Measurements from ENCODE around the gene BRAF. TPM values are rescaled to one million over a fixed set of nuclear protein-coding genes. Genes with fewer than 3 reads are reported as not detected.

Gene BRAF
- total RNA-seq, 2 donors from 2014 or later: 45.7 to 46.7 TPM

GRCh38 chr7:140873434-140873833 is 51.3 kb downstream of the BRAF start:
- Histone ChIP-seq H3K27me3 (ENCODE audit: control insufficient read depth, insufficient read depth, low read length, poor library complexity, severe bottlenecking) (no peaks in the 10 kb centered on the region), H3K9me3 (ENCODE audit: control insufficient read depth, low read length) (peaks cover 6% of the 10 kb centered on the region), H3K36me3 (ENCODE audit: control insufficient read depth, insufficient read depth, low read length) (no peaks in the 10 kb centered on the region), H3K4me1 (ENCODE audit: control insufficient read depth, insufficient read depth, low read length) (no peaks in the 10 kb centered on the region), H3K4me3 (ENCODE audit: low read length) (no peak overlapping the region), H3K27ac (ENCODE audit: low read depth, low read length) (no peak overlapping the region), H3K9ac (ENCODE audit: extremely low read depth, low read length, poor library complexity, severe bottlenecking) (no peak overlapping the region)
- Mint-ChIP-seq H3K4me1 (peaks cover 8% of the 10 kb centered on the region), H3K27me3 (ENCODE audit: insufficient read depth) (no peaks in the 10 kb centered on the region), H3K36me3 (ENCODE audit: low read depth) (peaks cover 14% of the 10 kb centered on the region), H3K4me3 (no peak overlapping the region), H3K27ac (peak overlapping the region; percentile 23), H3K9me3 (peaks cover 5% of the 10 kb centered on the region)
- WGBS, 2 experiments (ENCODE audit: insufficient coverage in 1 of 2, insufficient read length in 1 of 2): 95 to 100% methylated on average over 2 to 4 of the region's 4 CpGs
- DNase-seq: no peak
- TF ChIP-seq CTCF (conservative IDR thresholded peaks at IDR 0.05): no peak

GRCh38 chr7:140870003-140870402 is 54.7 kb downstream of the BRAF start:
- H3K4me1 Mint-ChIP-seq: peaks cover 2% of the 10 kb centered on the region
- H3K27me3 Mint-ChIP-seq (ENCODE audit: insufficient read depth): no peaks in the 10 kb centered on the region
- WGBS, 2 experiments (ENCODE audit: insufficient coverage in 1 of 2, insufficient read length in 1 of 2): 90% methylated on average over 1 of the region's 1 CpG; no CpG with 5 or more reads in 1 of the 2 experiments

GRCh38 chr7:140869430-140869829 is 55.3 kb downstream of the BRAF start:
- no peak overlapping the region for H3K27ac Mint-ChIP-seq
- DNase-seq: no peak
- WGBS, 2 experiments (ENCODE audit: insufficient coverage in 1 of 2, insufficient read length in 1 of 2): 93 to 95% methylated on average over 8 of the region's 8 CpGs

More at GRCh38 chr7:140870003-140870402, 54.7 kb downstream of the BRAF start:
- H3K9me3 Mint-ChIP-seq: no peaks in the 10 kb centered on the region
- H3K36me3 ChIP-seq (ENCODE audit: control insufficient read depth, insufficient read depth, low read length): no peaks in the 10 kb centered on the region
- H3K9ac ChIP-seq (ENCODE audit: extremely low read depth, low read length, poor library complexity, severe bottlenecking): no peak overlapping the region
- peaks cover 13% of the 10 kb centered on the region for H3K36me3 Mint-ChIP-seq (ENCODE audit: low read depth)
- H3K4me3 ChIP-seq (ENCODE audit: low read length): no peak overlapping the region
- no peak overlapping the region for H3K27ac Mint-ChIP-seq
- H3K4me3 Mint-ChIP-seq: no peak overlapping the region
- TF ChIP-seq CTCF (conservative IDR thresholded peaks at IDR 0.05): no peak
- no peak overlapping the region for H3K27ac ChIP-seq (ENCODE audit: low read depth, low read length)
- no peaks in the 10 kb centered on the region for H3K9me3 ChIP-seq (ENCODE audit: control insufficient read depth, low read length)
- no peaks in the 10 kb centered on the region for H3K4me1 ChIP-seq (ENCODE audit: control insufficient read depth, insufficient read depth, low read length)
- H3K27me3 ChIP-seq (ENCODE audit: control insufficient read depth, insufficient read depth, low read length, poor library complexity, severe bottlenecking): no peaks in the 10 kb centered on the region
- DNase-seq: no peak

More at GRCh38 chr7:140869430-140869829, 55.3 kb downstream of the BRAF start:
- Mint-ChIP-seq H3K9me3 (peaks cover 3% of the 10 kb centered on the region), H3K4me3 (no peak overlapping the region), H3K36me3 (ENCODE audit: low read depth) (peaks cover 11% of the 10 kb centered on the region), H3K4me1 (peaks cover 2% of the 10 kb centered on the region), H3K27me3 (ENCODE audit: insufficient read depth) (no peaks in the 10 kb centered on the region)
- Histone ChIP-seq H3K36me3 (ENCODE audit: control insufficient read depth, insufficient read depth, low read length) (peaks cover under 1% of the 10 kb centered on the region), H3K9me3 (ENCODE audit: control insufficient read depth, low read length) (peaks cover 5% of the 10 kb centered on the region), H3K9ac (ENCODE audit: extremely low read depth, low read length, poor library complexity, severe bottlenecking) (no peak overlapping the region), H3K27me3 (ENCODE audit: control insufficient read depth, insufficient read depth, low read length, poor library complexity, severe bottlenecking) (no peaks in the 10 kb centered on the region), H3K4me1 (ENCODE audit: control insufficient read depth, insufficient read depth, low read length) (no peaks in the 10 kb centered on the region), H3K27ac (ENCODE audit: low read depth, low read length) (no peak overlapping the region), H3K4me3 (ENCODE audit: low read length) (no peak overlapping the region)
- no peak for TF ChIP-seq CTCF (conservative IDR thresholded peaks at IDR 0.05)

Measured in endodermal cell (in vitro differentiated cells).